Gastroesophageal sphincter (tissue), 4 donors: Measurements from ENCODE around the gene FKBP10. TPM values are rescaled to one million over a fixed set of nuclear protein-coding genes. Genes with fewer than 3 reads are reported as not detected.

Experiments
- ATAC-seq: fragments of 150-250 bp; one replicate; pipeline ENCODE4 v1.9.1; 2016; ENCODE audit warnings: mild to moderate bottlenecking, moderate library complexity
- H3K27ac ChIP-seq, 4 donors: fragments of 200-600 bp; sonication (generic) in 3 of 4; 1 replicate in 3 of 4; 2 replicates in 1 of 4; pipeline ENCODE4 v1.5.1; 2016 to 2019
- H3K27me3 ChIP-seq: fragments of 200-600 bp; sonication (generic); one replicate; pipeline ENCODE4 v1.5.1; 2019
- H3K36me3 ChIP-seq, 2 donors: fragments of 200-600 bp; sonication (generic); one replicate each; pipeline ENCODE4 v1.5.1; 2019; ENCODE audit warnings: control low read depth in 1 of 2
- H3K4me1 ChIP-seq, 3 donors: fragments of 200-600 bp; sonication (generic); 1 replicate in 2 of 3; 2 replicates in 1 of 3; pipeline ENCODE4 v1.5.1; 2016 to 2019; ENCODE audit warnings: control low read depth in 2 of 3
- H3K4me3 ChIP-seq, 2 donors: fragments of 200-600 bp; sonication (generic); one replicate each; pipeline ENCODE4 v1.5.1; 2019; ENCODE audit warnings: mild to moderate bottlenecking in 1 of 2, moderate library complexity in 1 of 2
- H3K9me3 ChIP-seq, 3 donors: fragments of 200-600 bp; sonication (generic); one replicate each; pipeline ENCODE4 v1.5.1; 2017 to 2019; ENCODE audit warnings: control low read depth in 2 of 3
- CTCF ChIP-seq, 4 experiments: fragments of 200-600 bp in 2 of 4; fragments of 450-650 bp in 2 of 4; sonication (generic) in 1 of 4; IDR thresholded peaks; one replicate each; pipeline ENCODE4 v1.5.1; 2017 to 2019; ENCODE audit warnings: antibody characterized with exemption in 4 of 4, mild to moderate bottlenecking in 2 of 4, moderate library complexity in 2 of 4
- EP300 ChIP-seq: sonication (generic); formaldehyde crosslinking; IDR thresholded peaks from one replicate; pipeline ENCODE4 v1.6.1; 2017; ENCODE audit warnings: antibody characterized with exemption, mild to moderate bottlenecking
- POLR2A ChIP-seq, 2 donors: fragments of 450-650 bp; IDR thresholded peaks; one replicate each; pipeline ENCODE4 v1.6.1; 2017; ENCODE audit warnings: antibody characterized with exemption in 2 of 2, mild to moderate bottlenecking in 2 of 2, moderate library complexity in 1 of 2
- POLR2AphosphoS5 ChIP-seq: sonication (generic); formaldehyde crosslinking; IDR thresholded peaks from one replicate; pipeline ENCODE4 v1.6.1; 2017; ENCODE audit warnings: antibody characterized with exemption
- WGBS, 2 donors: methylation state at CpG; one replicate each; pipeline ENCODE4 v1.1.5; 2018; ENCODE audit warnings: low coverage in 1 of 2; 5-methylcytosine and 5-hydroxymethylcytosine counted together
- total RNA-seq, 4 donors: library from RNA; depleted of rRNA; stranded (reverse); fragments of >200 nt; gene quantifications; one replicate each; pipeline ENCODE4 v1.1.0, GENCODE V29; 2016

Gene FKBP10
- total RNA-seq, 4 donors from 2014 or later = 33.7 to 43.2 (median 38.2) TPM

DNA sequence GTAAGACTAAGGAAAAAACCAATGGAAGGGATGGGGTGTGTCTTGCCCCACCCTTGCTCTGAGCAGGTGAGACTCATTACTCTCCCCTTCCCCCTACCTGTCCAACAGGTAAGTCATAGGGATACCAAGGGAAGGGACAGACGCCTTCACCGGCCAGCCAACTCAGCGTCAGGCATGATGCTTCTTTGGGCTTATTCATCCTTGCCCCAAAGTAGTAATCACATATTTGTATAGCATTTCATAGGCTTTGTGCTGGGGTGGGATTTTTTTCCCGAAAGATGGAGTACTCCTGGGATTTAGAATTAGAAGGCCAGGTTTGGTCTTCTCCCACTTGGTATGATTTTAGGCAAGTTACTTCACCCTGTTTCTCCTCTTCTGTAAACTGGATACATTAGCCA, 25.8 kb upstream of the FKBP10 start:
- WGBS, 2 donors = 21 to 34% methylated on average over 4 of the region's 4 CpGs
- Histone ChIP-seq H3K36me3 (no peaks in the 10 kb centered on the region), H3K4me1 (peaks cover 0 to 44% (median 28%) of the 10 kb centered on the region in 3 donors), H3K4me3 (no peak overlapping the region), H3K9me3 (no peaks in the 10 kb centered on the region), H3K27me3 (peaks cover 50% of the 10 kb centered on the region), H3K27ac (no peak overlapping the region)
- ATAC-seq = no peak
- no peak for TF ChIP-seq POLR2A (IDR thresholded peaks at IDR 0.05)
- no peak for TF ChIP-seq POLR2AphosphoS5
- no peak for TF ChIP-seq EP300
- TF ChIP-seq CTCF (IDR thresholded peaks at IDR 0.05) = no peak

DNA sequence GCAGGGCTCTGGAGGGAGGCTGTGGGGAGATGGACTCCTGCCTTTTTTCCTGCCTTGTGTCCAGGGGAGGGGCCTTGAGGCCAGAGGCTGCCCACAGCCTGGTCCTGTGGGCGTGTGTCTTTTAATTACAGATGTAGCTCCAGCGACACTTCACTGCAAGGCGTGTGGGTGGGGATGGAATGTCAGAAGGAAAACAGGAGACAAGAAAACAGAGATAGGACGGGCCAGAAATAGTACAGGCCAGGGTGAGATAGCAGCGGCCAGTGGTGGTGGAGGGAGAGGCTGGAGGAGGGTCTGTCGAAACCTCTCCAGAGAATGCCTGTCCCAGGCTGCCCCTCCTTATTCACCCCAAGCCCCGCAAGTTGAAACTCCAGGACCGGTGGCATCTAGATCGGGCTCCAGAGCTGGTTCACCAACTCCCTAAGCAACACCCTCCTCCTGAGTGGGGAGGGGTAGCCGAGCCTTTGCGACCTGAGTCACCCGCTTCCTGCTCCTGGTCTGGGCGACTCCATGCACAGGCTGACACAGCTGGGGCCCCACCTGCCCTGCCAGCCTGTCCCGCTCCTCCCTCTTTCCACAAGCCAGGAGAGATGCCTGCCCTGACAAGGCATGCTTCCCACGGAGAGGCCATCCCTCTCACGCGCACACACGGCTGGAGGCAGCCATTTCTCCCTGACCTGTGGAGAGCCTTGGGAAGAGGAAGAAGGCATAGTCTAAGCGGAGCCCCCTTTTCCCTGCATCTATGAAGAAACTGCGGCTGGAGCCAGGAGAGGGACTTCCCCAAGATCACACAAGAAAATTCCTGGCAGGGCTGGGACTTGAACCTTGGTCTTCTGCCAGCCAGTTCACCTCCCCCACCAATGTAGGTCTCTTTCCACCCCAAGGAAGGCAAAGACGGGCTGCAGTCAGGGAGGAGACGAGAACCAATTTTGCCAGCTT, 19.7 kb upstream of the FKBP10 start:
- Histone ChIP-seq H3K27ac (peak overlapping the region in 1 of 4 donors; percentile 12), H3K4me1 (peaks cover 0 to 15% (median 10%) of the 10 kb centered on the region in 3 donors)
- TF ChIP-seq CTCF (IDR thresholded peaks at IDR 0.05) (no peak), POLR2AphosphoS5 (no peak), POLR2A (IDR thresholded peaks at IDR 0.05) (no peak), EP300 (no peak)

DNA sequence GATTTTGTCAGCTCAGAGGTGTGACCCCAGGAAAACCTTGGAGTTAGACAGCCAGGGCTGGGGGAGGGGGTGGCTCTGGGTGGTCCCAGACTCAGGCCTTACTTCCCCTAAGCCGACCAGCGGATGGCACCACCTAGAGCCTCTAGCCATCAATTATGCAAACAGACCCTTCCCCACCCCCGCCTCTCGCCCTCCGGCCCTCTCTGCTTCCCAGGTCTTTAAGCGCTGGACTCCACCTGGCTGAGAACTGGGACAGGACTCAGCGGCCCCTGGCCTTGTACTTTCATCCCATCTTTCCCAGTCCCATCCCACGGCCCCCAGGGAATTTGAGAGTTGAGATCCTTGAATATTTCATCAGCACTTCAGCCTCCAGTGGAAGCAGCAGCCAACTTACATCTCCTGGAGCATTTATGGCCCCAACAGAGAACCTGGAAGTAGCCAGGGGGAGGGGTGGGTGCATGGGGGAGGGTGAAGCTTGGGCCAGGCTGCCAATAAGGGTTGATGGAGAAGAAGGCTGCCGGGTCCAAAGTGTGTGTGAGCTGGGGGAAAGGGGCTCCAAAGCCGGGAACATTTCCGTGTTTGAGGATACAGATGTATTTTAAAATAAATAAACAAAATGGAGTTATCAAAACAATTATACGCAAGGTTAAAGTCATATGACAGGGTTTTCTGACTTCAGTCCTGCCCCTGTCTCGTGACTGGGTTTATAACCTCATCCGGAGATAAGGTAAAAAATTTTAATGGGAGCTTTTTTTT, 18.8 kb upstream of the FKBP10 start:
- 79 to 89% methylated on average over 5 of the region's 14 CpGs for WGBS, 2 donors

More for the DNA sequence above, 19.7 kb upstream of the FKBP10 start:
- no peaks in the 10 kb centered on the region for H3K9me3 ChIP-seq
- no peak overlapping the region for H3K4me3 ChIP-seq
- H3K36me3 ChIP-seq = no peaks in the 10 kb centered on the region
- peaks cover 3% of the 10 kb centered on the region for H3K27me3 ChIP-seq
- WGBS, 2 donors = 7 to 63% methylated on average over 3 to 5 of the region's 22 CpGs
- peak; percentile 27 for ATAC-seq

DNA sequence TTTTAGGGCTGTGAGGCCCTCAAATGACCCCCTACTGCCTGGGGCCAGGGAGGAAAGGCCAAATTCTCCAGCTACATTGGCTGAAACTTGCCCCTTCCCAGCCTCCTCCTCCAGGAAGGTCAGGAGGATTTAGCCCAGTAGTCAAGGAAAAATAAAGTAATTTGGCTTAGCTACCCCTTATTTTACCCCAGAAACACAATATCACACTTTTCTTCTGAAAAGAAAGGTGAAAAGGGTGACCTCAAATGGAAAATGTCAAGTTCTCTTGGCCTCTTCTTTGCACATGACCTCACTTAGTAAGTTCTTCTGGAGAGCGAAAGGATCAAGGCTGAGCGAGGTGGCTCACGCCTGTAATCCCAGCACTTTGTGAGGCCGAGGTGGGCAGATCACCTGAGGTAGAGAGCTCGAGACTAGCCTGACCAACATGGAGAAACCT, 18.2 kb upstream of the FKBP10 start:
- ATAC-seq = no peak
- WGBS, 2 donors = 90% methylated on average over 5 of the region's 5 CpGs; no CpG with 5 or more reads in 1 of the 2 donors
- Histone ChIP-seq H3K27me3 (peaks cover 11% of the 10 kb centered on the region), H3K36me3 (no peaks in the 10 kb centered on the region), H3K4me1 (peaks cover 0 to 15% (median 10%) of the 10 kb centered on the region in 3 donors), H3K27ac (no peak overlapping the region), H3K4me3 (no peak overlapping the region), H3K9me3 (no peaks in the 10 kb centered on the region)
- TF ChIP-seq POLR2A (IDR thresholded peaks at IDR 0.05) (no peak), POLR2AphosphoS5 (no peak), CTCF (IDR thresholded peaks at IDR 0.05) (no peak), EP300 (no peak)

More for the DNA sequence above, 18.8 kb upstream of the FKBP10 start:
- H3K9me3 ChIP-seq = no peaks in the 10 kb centered on the region
- H3K27ac ChIP-seq = peak overlapping the region in 1 of 4 donors; percentile 12
- H3K4me3 ChIP-seq = no peak overlapping the region
- H3K36me3 ChIP-seq = no peaks in the 10 kb centered on the region
- ATAC-seq = no peak
- TF ChIP-seq POLR2AphosphoS5 = no peak
- no peak for TF ChIP-seq POLR2A (IDR thresholded peaks at IDR 0.05)
- TF ChIP-seq CTCF (IDR thresholded peaks at IDR 0.05) = no peak
- TF ChIP-seq EP300 = no peak
- peaks cover 0 to 15% (median 10%) of the 10 kb centered on the region in 3 donors for H3K4me1 ChIP-seq
- H3K27me3 ChIP-seq = peaks cover 6% of the 10 kb centered on the region
